Astrocyte (in vitro differentiated cells and primary cell): Measurements from ENCODE around the gene PDE7B. TPM values are rescaled to one million over a fixed set of nuclear protein-coding genes. Genes with fewer than 3 reads are reported as not detected.

Experiments used
- DNase-seq: peaks from one replicate; pipeline ENCODE4 v3.0.0-alpha.2; 2010; ENCODE audit warnings: low read depth
- FAIRE-seq: peaks from 2 replicates; lab custom pipeline; 2011; peaks lifted over from hg19 to GRCh38; lab: Jason Lieb, UNC
- H2AFZ ChIP-seq: 2 replicates; pipeline ENCODE4 v1.6.0; 2012; ENCODE audit warnings: low read depth, low read length, inconsistent platforms
- H3K27ac ChIP-seq: 2 replicates; pipeline ENCODE4 v1.5.1; 2011; ENCODE audit warnings: low read depth, low read length, inconsistent platforms
- H3K27me3 ChIP-seq: 2 replicates; pipeline ENCODE4 v1.6.0; 2011; ENCODE audit warnings: low read length, inconsistent platforms; ENCODE audit not compliant: insufficient read depth
- H3K36me3 ChIP-seq: 2 replicates; pipeline ENCODE4 v1.5.1; 2011; ENCODE audit warnings: low read length, inconsistent platforms; ENCODE audit not compliant: insufficient read depth
- H3K4me1 ChIP-seq: 2 replicates; pipeline ENCODE4 v1.5.1; 2011; ENCODE audit warnings: low read length, inconsistent platforms; ENCODE audit not compliant: insufficient read depth
- H3K4me2 ChIP-seq: 2 replicates; pipeline ENCODE4 v1.6.0; 2012; ENCODE audit warnings: low read length, inconsistent platforms
- H3K4me3 ChIP-seq: 2 replicates; pipeline ENCODE4 v1.5.1; 2011; ENCODE audit warnings: low read depth, mild to moderate bottlenecking, low read length, inconsistent platforms; ENCODE audit not compliant: insufficient read depth
- H3K79me2 ChIP-seq: 2 replicates; pipeline ENCODE4 v1.6.0; 2012; ENCODE audit warnings: mild to moderate bottlenecking, low read length, inconsistent platforms; ENCODE audit not compliant: insufficient read depth
- H3K9ac ChIP-seq: 2 replicates; pipeline ENCODE4 v1.6.0; 2012; ENCODE audit warnings: mild to moderate bottlenecking, low read length, inconsistent platforms
- H3K9me3 ChIP-seq: 2 replicates; pipeline ENCODE4 v1.5.1; 2012; ENCODE audit warnings: low read depth, mild to moderate bottlenecking, low read length, inconsistent platforms; ENCODE audit not compliant: insufficient read depth
- H4K20me1 ChIP-seq: 2 replicates; pipeline ENCODE4 v1.6.0; 2012; ENCODE audit warnings: low read length, inconsistent platforms; ENCODE audit not compliant: insufficient read depth
- H3K27ac Mint-ChIP-seq: one replicate; pipeline ENCODE4 v1.8.0; 2021; ENCODE audit warnings: mild to moderate bottlenecking, mixed read lengths; ENCODE audit not compliant: unreplicated experiment
- H3K27me3 Mint-ChIP-seq: one replicate; pipeline ENCODE4 v1.8.0; 2021; ENCODE audit warnings: low read depth, mixed read lengths; ENCODE audit not compliant: unreplicated experiment
- H3K36me3 Mint-ChIP-seq: one replicate; pipeline ENCODE4 v1.8.0; 2021; ENCODE audit warnings: low read depth, mixed read lengths; ENCODE audit not compliant: unreplicated experiment
- H3K4me1 Mint-ChIP-seq: one replicate; pipeline ENCODE4 v1.8.0; 2021; ENCODE audit warnings: low read depth, mixed read lengths; ENCODE audit not compliant: unreplicated experiment
- H3K4me3 Mint-ChIP-seq: one replicate; pipeline ENCODE4 v1.8.0; 2021; ENCODE audit warnings: mild to moderate bottlenecking, moderate library complexity, mixed read lengths; ENCODE audit not compliant: unreplicated experiment
- H3K9me3 Mint-ChIP-seq: one replicate; pipeline ENCODE4 v1.8.0; 2021; ENCODE audit warnings: mild to moderate bottlenecking, mixed read lengths; ENCODE audit not compliant: unreplicated experiment
- EZH2 ChIP-seq: IDR thresholded peaks from 2 replicates; pipeline ENCODE4 v1.6.1; 2012; ENCODE audit warnings: mild to moderate bottlenecking, low read length, inconsistent platforms; ENCODE audit not compliant: insufficient read depth
- total RNA-seq: library from RNA; stranded (reverse); gene quantifications from 2 replicates; pipeline ENCODE4 v1.2.1, GENCODE V29; 2021
- TF ChIP-seq, protein P1 (sequence below): IDR thresholded peaks from 2 replicates; pipeline ENCODE4 v1.5.1; 2011; ENCODE audit warnings: low read depth, mild to moderate bottlenecking, inconsistent platforms, low read length, moderate library complexity; ENCODE audit not compliant: insufficient read depth

Gene PDE7B
- total RNA-seq, 1 donor from 2014 or later: 0.27 TPM

DNA sequence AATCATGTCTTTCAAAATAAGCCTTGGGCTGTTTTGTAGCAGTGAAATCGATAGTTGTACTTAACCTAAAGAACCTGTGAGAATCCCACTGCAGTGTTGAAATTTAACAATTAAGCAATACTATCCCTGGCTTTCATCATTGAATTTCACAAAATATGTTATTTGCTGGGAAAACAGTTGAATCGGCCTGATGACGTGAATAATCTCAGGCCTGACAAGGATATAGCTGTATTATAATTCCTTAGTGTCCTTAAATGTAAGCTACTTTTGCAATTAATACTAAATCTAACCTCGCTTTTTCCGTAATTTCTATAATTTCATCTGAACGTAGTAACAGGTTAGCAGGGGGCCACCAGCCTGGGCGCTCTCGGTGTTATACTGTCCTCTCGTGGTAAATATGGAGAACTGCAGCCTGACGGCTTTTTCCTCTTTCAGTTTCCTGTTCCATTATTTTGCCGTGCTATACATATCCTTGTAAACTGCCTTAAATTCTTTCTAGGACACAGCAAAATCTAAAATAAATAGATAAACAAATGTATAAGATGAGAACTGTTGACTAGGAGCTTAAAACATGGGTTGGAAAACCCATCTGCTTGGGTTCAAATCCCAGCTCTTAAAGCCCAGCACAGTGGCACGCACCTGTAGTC is 374.6 kb downstream of the PDE7B start:
- no peak overlapping the region for H3K27ac Mint-ChIP-seq
- no peak overlapping the region for H2AFZ ChIP-seq

DNA sequence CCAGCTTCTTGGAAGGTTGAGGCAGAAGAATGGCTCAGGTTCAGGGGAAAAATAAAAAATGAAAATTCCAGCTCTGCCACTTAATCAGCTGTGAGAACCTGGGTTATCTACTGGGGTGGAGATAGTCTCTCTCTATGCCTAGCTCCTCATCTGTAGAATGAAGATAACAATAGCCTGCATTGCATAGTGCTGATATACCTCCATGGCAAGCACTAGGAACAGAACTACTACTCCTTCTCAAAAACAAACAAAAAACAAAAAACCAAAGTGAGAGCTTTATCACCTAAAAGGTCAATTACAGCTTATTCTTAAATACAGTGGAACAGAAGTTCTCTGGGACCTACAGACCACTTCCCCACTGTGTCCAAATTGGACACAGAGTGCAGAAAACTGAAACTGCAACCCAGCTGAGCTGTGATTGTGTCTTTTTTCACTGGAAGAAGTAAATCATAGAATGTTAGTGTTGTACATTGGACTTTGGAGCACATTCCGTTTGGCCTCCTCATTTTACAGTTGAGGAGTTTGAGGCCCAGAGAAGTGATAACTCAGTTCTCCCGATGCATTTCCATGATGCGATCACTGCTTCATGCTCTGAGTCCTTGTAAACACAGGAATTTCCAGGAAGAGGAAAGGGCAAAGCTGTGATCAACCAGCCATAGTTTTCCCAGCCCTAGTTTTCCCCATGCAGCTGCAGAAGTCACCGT is 375.3 kb downstream of the PDE7B start:
- H3K27ac ChIP-seq: no peak overlapping the region
- Mint-ChIP-seq H3K27me3 (no peaks in the 10 kb centered on the region), H3K9me3 (peaks cover 2% of the 10 kb centered on the region), H3K27ac (no peak overlapping the region), H3K4me1 (peaks cover 13% of the 10 kb centered on the region), H3K36me3 (no peaks in the 10 kb centered on the region), H3K4me3 (no peak overlapping the region)
- no peak overlapping the region for H3K9ac ChIP-seq
- DNase-seq (no peak), FAIRE-seq (no peak)
- H2AFZ ChIP-seq: no peak overlapping the region
- H4K20me1 ChIP-seq: no peaks in the 10 kb centered on the region
- TF ChIP-seq, protein P1, sequence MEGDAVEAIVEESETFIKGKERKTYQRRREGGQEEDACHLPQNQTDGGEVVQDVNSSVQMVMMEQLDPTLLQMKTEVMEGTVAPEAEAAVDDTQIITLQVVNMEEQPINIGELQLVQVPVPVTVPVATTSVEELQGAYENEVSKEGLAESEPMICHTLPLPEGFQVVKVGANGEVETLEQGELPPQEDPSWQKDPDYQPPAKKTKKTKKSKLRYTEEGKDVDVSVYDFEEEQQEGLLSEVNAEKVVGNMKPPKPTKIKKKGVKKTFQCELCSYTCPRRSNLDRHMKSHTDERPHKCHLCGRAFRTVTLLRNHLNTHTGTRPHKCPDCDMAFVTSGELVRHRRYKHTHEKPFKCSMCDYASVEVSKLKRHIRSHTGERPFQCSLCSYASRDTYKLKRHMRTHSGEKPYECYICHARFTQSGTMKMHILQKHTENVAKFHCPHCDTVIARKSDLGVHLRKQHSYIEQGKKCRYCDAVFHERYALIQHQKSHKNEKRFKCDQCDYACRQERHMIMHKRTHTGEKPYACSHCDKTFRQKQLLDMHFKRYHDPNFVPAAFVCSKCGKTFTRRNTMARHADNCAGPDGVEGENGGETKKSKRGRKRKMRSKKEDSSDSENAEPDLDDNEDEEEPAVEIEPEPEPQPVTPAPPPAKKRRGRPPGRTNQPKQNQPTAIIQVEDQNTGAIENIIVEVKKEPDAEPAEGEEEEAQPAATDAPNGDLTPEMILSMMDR: no peak
- TF ChIP-seq EZH2: no peak
- no peaks in the 10 kb centered on the region for H3K4me1 ChIP-seq
- no peak overlapping the region for H3K4me3 ChIP-seq
- no peaks in the 10 kb centered on the region for H3K9me3 ChIP-seq
- no peaks in the 10 kb centered on the region for H3K27me3 ChIP-seq
- H3K4me2 ChIP-seq: peak overlapping the region; percentile 48
- H3K79me2 ChIP-seq: no peaks in the 10 kb centered on the region
- H3K36me3 ChIP-seq: no peaks in the 10 kb centered on the region

More for the DNA sequence above, 374.6 kb downstream of the PDE7B start:
- H3K36me3 ChIP-seq: no peaks in the 10 kb centered on the region
- FAIRE-seq (no peak), DNase-seq (peak; percentile 24)
- no peak overlapping the region for H3K4me3 ChIP-seq
- H3K9ac ChIP-seq: peak overlapping the region; percentile 6
- H4K20me1 ChIP-seq: no peaks in the 10 kb centered on the region
- TF ChIP-seq EZH2: no peak
- TF ChIP-seq, protein P1: peak; percentile 100
- no peaks in the 10 kb centered on the region for H3K27me3 ChIP-seq
- H3K36me3 Mint-ChIP-seq: no peaks in the 10 kb centered on the region
- no peak overlapping the region for H3K27ac ChIP-seq
- H3K4me1 Mint-ChIP-seq: peaks cover 13% of the 10 kb centered on the region
- no peaks in the 10 kb centered on the region for H3K9me3 ChIP-seq
- no peaks in the 10 kb centered on the region for H3K79me2 ChIP-seq
- no peaks in the 10 kb centered on the region for H3K4me1 ChIP-seq
- no peak overlapping the region for H3K4me3 Mint-ChIP-seq
- no peaks in the 10 kb centered on the region for H3K27me3 Mint-ChIP-seq
- H3K4me2 ChIP-seq: peak overlapping the region; percentile 48
- H3K9me3 Mint-ChIP-seq: peaks cover 2% of the 10 kb centered on the region

DNA sequence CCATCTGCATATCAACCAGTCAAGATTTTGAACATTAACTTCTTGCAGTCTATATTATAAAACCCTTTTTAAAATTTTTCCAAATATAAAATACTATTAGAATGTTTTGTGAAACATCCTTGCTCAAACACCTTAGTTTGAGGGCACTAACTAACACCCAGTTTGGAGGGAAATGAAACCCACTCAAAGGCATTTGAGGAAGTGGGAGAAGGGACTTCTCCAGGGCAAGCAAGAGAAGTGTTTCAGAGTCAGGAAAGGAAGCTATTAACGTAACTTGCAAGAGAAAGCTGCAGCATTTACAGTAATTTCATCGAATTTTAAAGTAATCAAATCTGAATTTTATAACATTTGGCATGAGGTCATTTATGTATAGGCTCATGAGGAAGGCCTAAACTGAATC is 377.3 kb downstream of the PDE7B start:
- H3K4me3 Mint-ChIP-seq: no peak overlapping the region
- no peaks in the 10 kb centered on the region for H3K27me3 Mint-ChIP-seq
- Histone ChIP-seq H3K9ac (no peak overlapping the region), H3K36me3 (no peaks in the 10 kb centered on the region), H3K79me2 (no peaks in the 10 kb centered on the region), H3K4me1 (no peaks in the 10 kb centered on the region), H3K27ac (no peak overlapping the region), H3K4me3 (no peak overlapping the region), H4K20me1 (no peaks in the 10 kb centered on the region), H3K4me2 (no peak overlapping the region), H3K9me3 (no peaks in the 10 kb centered on the region), H3K27me3 (no peaks in the 10 kb centered on the region), H2AFZ (no peak overlapping the region)
- DNase-seq (no peak), FAIRE-seq (no peak)
- no peak overlapping the region for H3K27ac Mint-ChIP-seq
- TF ChIP-seq, protein P1: no peak
- TF ChIP-seq EZH2: no peak
- peaks cover 13% of the 10 kb centered on the region for H3K4me1 Mint-ChIP-seq
- H3K36me3 Mint-ChIP-seq: no peaks in the 10 kb centered on the region
- peaks cover 2% of the 10 kb centered on the region for H3K9me3 Mint-ChIP-seq
